ENCODE results near the gene VASH2.
"Not testable (repeated sequence)": the region's sequence is repeated elsewhere in the genome, so short reads cannot be mapped to it uniquely, and the experiment has no call there.

The VASH2 gene

DNA sequence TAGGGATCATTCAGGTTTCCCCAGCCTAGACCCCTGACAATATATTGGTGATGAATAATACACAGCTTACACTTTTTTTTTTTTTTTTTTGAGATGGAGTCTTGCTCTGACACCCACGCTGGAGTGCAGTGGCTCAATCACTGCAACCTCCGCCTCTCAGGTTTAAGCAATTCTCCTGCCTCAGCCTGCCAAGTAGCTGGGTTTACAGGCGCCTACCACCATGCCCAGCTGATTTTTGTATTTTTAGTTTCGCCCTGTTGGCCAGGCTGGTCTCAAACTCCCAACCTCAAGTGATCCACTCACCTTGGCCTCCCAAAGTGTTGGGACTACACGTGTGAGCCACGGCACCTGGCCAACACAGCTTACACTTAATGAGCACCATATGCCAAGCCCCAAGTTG lies 7.2 kb downstream of the VASH2 start:
- DNase-seq (ENCODE audit: low read depth in 2 of 2) = no peak

DNA sequence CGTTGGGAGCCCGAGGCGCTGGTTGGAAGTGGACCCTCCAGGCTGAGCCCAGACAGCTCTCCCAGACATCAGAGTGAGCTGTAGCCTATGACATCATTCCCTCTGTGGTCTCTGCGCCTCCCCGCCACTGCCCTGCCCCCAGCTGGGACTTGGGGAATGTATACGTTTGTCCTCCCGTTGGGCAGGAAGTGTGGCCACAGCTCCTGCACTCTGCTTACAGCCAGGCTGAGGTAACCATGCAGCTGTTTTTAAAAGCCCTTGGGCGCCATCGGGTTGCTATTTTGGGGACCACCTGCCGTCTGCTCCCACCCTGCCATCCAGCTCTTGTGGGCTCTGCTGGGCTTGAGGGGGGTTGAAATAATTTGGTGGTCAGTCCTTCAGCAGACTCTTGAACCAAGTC lies 7.8 kb downstream of the VASH2 start:
- DNase-seq (ENCODE audit: low read depth in 2 of 2) = no peak

DNA sequence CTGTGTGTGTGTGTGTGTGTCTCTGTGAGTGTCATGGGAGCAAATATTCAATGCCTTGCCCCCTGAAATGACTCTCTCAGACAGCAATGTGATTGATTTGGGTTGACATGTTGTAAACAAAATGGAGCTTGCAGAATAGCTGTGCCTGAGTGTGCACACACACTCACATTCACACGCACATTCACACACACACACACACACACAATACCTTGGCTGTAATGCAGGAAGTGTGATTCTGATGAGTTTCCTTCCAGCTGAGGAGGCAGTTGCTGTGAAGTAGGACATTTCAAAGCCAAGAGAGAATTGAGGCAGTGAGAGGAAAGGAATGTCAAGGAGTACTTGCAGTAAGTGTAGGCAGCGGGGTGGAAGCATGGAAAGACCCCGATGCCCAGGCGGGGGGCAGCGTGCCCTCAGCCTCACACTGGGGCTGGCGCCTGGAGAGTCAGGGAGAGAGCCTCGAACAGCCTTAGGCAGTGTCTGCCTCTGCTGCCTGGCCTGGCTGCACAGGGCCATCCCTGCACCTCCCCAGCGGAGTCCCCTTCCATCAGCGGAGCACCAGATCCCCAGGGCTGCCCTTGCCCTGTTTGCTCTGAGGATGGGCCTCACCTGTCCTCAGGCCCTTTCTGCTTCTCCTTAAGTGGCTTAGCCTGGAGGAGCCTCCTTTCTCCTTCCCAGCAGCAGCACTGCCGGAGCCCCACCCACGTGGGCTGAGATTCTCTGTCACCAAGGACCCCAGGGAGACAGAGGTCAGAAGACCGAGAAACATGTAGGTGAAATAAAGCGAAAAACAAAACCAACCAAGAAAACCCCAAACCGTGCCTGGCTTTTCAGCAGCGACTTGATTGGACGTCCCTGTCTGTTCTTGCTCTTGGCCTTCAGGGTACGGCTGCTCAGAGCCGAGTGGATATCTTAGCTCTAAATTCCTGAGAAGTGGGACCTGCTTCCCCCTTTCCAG lies 9.2 kb downstream of the VASH2 start:
- no peak for DNase-seq (ENCODE audit: low read depth in 2 of 2)

DNA sequence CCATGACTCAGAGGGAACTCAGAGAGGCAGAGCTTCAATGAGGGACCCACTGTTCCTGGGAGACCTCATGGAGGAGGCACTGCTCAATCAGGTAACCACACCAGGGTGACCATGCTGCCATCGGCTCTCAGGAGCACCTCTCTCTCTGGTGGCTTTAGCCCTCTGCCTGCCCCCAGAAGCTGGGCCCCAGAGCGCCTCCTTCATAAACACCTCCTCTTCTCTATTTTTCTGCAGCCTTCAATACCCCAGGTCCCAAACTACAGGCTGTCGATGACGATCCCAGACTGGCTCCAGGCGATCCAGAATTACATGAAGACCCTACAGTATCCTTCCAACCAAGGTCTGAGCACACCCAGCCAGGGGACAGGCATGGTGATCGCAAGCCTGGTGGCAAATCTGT lies 10.6 kb downstream of the VASH2 start:
- DNase-seq (ENCODE audit: low read depth in 2 of 2) = no peak

DNA sequence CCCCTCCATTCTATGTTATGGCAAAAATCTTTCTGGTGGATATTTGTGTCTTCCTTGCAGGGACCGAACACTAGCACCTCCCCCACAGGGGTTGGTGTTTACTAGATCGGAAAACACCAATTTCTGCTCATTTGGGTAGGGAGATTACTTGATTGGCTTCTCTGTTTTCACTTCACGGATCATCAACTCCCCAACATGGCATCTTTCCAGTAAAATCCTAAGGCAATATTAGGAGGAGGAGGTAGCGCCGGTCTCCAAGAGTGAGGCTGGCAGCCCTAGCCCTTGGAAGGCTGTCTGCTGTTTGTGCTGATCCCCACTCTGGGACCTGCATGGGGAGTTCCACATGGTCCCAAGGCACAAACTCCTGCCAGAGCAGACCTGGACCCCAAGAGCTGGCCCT lies 12.2 kb downstream of the VASH2 start:
- no peak for DNase-seq (ENCODE audit: low read depth in 2 of 2)

DNA sequence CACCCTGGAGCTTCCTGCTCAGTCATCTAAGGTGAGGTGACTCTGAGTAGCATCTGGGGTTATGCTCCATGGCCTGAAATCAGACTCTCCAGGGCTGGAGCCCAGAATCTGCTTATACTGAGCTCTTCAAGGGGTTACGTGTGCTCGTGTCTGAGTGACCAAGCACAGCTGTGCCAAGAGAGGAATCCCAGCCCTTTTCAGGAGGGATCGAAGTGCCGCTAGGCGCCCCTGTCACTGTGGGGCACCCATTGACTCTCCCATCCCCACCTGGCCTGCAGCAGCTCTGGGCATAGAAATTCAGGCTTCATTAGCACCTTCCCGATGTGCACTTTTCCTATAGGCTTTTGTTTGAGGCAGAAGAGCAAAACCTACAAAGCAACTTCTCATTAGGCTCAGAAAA lies 13.8 kb downstream of the VASH2 start:
- no peak for DNase-seq (ENCODE audit: low read depth in 2 of 2)

DNA sequence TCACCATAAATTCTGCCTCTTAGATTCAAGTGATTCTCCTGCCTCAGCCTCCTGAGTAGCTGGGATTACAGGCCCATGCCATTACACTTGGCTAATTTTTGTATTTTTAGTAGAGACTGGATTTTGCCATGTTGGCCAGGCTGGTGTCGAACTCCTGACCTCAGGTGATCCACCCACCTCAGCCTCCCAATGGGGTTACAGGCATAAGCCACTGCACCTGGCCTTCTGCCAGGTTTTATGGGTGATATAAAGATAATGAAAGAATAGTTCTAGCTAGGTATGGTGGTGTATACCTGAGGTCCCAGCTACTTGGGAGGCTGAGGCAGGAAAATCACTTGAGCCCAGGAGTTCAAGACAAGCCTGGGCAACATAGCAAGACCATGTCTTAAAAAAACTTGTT lies 14.7 kb downstream of the VASH2 start:
- DNase-seq (ENCODE audit: low read depth in 2 of 2) = not testable (repeated sequence)

DNA sequence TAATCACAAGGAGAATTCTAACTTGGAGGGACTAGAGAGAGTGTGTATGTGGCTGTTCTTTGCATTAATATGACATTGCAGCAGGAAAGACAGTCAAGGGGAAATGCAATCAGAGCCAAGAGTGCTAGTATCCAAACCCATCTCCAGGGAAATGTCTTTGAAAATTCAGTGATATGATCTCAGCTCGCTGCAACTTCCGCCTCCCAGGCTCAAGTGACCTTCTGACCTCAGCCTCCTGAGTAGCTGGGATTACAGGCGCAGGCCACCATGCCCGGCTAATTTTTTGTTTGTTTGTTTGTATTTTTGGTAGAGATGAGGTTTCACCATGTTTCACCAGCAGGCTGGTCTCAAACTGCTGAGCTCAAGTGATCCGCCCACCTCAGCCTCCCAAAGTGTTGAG lies 16.3 kb downstream of the VASH2 start:
- no peak for DNase-seq (ENCODE audit: low read depth in 2 of 2)

DNA sequence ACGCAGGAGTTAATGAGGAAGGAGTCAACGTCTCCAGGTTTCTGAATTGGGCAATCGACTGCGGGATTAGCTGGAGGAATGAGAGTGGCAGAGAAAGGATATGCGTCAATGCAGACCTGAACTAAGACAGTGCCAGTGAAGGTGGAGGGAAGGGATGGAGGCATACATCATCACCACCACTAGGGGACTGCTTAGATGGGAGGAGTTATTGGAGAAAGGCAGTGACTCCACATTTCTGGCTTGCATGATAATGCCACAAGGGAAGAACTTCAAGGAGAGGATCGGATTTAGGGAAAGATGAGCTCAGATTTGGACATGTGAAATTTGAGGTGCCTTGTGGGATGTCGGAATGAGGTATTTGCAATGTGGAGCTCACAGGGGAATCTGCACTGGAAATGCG lies 17.5 kb downstream of the VASH2 start:
- no peak for DNase-seq (ENCODE audit: low read depth in 2 of 2)

DNA sequence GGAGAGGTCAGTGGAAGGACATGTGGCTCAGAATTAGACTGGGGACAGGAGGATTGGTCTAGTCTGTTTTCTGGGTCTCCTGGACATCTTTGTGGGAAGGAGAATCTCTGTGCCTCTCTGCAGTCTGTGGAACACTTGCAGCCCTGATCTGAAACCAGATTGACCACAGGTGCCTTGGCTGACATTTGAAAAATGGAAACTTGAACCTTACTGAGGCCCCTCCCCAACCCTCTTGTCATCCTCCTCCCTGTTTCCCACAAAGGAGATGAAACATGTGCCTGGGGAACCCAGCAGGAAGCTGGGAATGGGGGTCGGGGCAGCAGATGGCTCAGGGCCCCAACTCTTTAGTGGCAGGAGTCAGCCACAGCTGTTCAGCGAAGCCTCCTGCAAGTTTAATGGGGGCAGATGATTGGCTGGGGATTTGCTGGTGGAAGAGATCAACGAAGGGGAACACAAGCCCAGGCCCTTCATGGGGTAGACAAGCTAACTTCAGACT lies 18.1 kb downstream of the VASH2 start:
- DNase-seq (ENCODE audit: low read depth in 2 of 2) = no peak

DNA sequence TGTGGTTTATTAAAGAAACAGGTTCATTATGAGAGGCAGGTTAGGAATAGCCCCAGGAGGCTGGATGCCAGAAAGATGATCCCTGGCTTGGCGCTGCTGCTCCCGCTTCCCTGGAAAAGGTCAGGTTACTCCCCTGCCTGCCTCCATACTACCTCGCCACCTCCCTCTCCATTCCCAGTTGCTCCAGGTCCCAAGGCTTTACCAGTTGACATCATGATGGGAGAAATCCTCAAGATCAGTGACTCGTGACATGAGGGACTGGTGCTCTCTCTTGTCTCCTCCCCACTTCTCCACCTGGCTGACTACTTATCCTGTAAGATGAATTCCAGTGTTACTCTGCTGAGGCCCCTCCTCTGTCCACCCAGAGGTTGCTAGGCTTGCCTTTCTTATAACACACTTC lies 19.7 kb downstream of the VASH2 start:
- no peak for DNase-seq (ENCODE audit: low read depth in 2 of 2)

DNA sequence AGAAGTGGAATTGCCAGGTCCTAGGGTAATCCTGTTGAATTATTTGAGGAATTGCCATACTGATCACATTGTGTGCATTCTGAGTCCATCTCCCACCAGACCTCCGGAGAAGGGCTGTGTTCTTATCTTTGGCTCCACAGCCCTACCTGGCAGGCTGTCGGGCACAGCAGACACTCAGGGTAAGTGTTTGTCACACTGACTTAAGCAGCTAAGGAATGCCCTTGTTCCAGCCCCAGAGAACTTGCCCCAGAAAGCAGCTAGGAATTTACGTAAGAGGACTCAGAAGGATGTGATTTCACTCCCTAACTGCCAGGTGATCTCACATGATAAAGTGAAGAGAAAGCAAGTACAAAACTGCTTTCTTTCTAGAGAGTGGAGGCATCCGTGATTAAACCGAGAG lies 21.0 kb downstream of the VASH2 start:
- DNase-seq (ENCODE audit: low read depth in 2 of 2) = no peak

DNA sequence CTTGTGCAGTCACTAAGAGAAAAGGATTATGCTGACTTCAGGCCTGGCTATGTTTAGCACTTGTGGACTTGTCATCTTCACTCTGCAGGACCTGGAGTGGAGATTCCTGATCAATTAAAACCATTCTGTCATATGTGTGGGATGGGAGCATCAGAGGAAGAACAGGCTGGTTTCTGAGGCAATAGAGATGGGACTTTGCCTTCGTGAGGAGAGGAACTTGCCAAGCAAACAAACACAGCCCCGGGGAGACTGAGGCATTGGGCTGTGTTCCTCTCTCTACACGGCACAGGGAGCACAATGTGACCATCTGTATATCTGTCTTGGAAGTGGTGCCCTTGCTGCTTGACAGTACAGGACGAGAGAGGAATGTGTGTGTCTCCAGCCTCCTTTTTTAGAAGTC lies 23.1 kb downstream of the VASH2 start:
- DNase-seq (ENCODE audit: low read depth in 2 of 2) = no peak

DNA sequence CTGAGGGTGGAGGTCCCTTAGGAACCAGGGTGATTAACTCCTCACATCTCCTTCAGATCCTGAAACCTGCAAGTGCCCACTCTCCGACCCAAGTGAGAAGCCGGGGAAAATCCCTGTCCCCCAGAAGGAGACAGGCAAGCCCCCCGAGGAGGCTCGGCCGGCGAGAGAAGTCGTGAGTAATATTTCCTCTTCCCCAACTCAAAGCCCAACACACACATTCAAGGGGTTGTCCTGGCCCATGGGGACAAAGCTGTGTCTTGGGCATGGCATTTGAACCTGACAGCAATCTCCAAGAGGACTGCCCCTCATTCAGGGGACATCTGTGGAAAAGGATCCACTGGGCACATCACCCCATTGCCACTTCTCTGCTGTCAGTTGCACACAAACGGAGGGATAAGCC lies 23.6 kb downstream of the VASH2 start:
- DNase-seq (ENCODE audit: low read depth in 2 of 2) = no peak

DNA sequence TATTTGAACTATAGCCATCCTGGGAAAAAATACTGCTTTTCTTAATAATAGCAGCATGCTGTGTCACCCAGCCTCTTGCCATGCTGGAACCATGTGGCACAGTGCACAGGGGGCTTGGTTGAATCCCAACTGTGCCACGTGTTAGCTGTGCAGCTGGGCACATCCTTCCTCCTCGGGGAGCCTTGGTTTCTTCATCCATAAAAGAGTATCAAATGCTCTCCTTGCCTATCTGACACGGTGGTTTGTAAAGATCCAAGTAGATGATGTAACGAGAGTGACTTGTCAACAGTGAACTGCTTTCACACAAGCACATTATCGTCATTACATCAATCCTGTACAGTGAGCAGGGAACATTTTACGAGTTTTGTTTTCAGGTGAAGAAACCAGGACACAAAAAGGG lies 24.4 kb downstream of the VASH2 start:
- DNase-seq (ENCODE audit: low read depth in 2 of 2) = no peak

DNA sequence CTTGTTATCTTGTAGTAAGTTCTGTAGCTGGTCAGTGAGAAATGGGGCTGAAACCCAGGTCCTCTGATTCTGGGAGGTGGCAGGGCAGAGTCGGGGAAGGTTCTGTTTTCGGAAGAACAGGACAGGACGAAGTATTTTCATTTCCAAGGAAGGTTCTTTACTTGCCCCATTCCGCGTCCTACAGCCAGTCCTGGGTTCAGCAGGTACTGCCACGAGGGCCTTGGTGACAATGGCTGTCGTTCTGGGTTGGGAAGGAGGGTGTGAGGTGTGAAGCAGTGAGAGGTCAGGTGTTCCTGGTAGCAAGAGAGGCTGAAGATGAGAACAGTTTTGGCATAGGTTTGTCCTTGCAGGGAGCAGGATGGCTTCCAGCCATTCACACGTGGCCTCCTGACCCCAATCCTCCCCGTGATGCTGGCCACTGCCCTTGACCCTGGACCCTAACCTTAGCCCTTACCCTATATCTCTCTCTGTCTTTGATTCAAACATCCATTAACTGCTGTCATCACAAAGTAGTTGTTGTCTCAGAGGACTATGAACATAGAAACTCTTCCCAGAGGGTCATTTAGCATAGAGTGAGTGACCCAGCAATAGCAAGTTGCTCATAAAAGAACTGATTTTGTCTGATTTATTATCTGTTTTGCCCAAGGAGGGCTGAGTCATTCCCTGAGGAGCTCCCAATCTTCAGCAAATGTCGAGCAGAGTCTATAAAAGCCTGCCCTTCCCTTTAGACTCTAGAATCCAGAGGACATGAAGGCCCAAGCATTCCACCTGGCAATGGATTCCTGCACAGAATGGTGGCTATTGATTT lies 25.0 kb downstream of the VASH2 start:
- no peak for DNase-seq (ENCODE audit: low read depth in 2 of 2)

DNA sequence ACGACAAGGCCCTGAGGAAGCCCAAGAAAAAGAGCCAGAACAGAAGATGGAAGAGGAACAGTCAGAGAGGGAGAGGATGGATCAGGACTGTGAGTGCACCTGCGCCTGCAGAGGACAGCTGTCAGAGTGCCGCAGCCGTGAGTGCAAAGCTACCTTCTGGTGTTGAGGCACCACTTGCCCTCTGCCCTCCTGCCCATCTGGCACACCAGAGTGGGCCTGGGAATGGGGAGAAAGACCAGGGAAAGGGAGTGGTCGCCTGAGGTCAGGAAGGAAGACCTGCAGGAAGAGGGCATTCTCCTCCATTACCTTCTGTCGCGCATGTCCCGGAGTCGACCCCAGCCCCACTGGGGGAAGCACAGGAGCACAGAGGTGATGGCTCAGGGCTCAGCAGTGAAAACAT lies 26.2 kb downstream of the VASH2 start:
- no peak for DNase-seq (ENCODE audit: low read depth in 2 of 2)

DNA sequence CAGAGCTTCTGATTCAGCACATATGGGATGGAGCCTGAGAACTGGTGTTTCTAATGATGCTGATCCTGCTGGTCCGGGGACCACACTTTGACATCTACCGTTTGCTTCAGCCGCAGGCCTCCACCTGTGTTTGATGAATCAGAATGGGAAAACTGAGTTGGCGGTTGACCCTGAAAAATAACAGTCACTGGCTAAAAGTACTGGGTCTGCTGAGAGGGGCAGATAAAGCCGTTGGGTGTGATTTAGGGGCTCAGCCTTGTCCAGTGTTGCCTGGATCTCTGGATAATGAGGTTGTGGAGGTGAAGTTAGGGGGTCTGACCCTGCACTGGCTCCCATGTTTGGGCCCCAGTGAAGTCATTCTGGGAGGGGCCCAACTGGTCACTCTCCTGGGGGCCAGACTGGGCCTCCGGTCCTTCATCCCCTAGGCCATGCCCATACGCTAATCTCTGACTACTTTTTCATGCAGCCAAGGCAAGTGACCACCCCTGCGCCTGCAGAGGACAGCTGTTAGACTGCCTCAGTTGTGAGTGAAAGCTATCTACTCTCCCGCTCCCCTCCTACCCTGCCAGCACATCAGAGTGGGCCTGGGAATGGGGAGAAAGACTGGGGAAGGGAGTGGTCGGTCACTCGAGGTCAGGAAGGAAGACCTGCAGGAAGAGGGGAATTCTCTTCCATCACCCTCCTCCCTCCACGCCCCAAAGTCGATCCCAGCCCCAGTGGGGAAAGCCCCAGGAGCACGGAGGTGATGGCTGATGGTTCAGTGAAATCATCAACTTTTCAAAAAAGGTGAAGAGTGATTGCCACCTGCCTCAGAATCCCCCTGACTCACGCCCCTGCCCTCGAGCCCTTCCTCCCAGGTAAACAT lies 27.7 kb downstream of the VASH2 start:
- no peak for DNase-seq (ENCODE audit: low read depth in 2 of 2)

DNA sequence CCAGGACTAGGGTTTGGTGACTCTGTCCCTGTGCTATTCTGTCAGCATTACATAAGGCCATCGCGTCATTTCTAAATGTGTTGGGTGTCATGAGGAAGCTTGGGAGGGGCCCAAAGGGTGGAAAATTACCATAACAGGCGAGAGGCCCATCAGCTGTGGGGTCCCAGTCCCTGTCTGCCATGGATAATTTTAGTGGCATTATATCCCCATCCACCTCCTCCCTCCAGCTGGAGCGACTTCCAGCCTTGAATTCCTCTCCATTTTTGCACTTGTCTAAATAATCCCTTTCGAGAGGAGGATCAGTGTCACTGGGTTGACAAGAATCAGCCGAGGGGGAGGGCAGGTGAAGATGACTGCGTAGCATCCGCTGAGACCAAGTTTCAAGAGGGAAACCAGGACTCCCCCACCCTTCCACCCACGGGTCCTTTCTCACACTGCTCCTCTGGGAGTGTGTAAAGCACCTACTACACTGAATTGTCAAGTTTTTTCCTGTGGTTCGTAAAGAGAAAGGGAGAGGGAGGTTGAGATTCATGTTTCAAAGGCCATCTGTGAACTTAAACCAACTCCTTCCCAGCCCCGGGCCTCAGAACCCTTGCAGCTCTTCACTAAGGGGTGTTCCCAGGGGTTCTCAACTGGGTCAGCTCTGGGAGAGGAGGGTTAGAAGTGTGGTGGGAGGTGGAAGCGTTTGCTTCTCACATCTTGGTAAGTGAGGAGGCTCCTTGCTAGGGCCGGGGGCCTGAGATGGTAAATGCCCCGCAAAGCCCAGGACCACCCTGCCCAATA lies 29.2 kb downstream of the VASH2 start:
- DNase-seq (ENCODE audit: low read depth in 2 of 2) = peak in 1 of 2 donors; percentile 36

DNA sequence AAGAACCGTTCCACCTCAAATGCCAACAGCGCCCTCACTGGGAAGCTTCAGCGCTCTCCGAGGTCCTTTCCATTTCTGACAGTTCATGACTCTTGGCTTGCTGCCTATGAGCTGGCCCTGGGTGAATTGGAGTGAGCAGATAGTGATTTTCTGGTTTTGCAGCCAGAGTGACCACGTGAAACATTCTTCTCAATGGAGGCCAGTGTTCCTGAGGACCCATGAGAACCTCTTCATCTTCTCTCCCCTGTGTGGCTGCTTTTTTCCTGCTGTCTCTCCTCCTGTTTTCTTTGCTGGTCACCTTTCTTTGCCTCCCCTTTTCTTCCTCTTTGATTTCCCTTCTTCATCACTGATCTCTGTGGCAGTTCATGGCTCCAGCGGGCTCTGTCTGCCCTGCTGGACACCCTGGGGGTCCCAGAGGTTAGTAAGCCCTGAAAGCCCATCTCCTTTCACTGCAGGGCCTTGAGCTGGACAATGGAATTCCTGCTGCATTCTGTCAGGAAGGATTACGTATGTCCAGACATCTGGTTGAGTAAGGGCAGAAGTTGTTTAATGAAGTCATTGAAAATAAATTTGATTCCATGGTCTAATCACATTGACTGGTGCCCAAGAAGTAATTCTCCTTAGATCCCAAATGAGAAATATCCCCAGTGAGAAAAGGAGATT lies 29.9 kb downstream of the VASH2 start:
- DNase-seq (ENCODE audit: low read depth in 2 of 2) = no peak
